Measurements from ENCODE around the gene DPRX.
"Not testable (repeated sequence)": the region's sequence is repeated elsewhere in the genome, so short reads cannot be mapped to it uniquely, and the experiment has no call there.

Gene DPRX

DNA sequence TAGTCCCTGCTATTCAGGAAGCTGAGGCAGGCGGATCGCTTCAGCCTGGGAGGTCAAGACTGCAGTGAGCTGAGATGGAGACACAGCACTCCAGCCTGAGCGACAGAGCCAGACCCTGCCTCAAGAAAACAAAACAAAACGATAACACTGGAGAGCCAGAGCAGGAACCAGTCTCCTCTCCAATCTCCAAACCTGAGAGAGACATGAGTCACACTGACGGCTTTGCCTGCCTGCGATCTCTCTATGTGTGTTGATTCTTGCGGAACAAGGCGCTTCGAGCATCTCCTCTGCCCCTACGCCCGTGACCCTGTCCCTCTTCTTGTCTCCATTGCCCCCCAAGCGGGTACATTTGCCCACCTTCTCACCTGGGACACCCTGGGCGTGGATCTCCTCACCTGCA is 15.6 kb downstream of the DPRX start:
- DNase-seq: no peak

DNA sequence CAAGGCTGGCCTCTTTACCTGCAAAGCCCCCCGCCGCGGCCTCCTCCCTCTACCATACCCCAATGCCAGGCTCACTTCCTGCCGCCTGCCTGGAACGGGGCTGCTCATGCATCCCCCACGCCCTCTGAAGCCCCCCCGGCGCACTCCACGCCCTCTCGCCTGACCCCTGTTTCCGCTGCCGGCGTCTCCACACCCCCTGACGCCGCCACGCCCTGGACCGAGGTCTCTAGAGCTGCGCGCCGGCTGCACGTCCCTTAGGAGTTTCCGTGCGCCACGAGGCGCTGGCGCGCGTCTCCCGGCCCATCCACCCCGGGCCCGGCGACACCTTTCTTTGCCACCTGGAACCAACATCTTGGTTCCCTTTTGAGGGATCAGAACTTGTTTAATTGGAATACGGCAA is 16.0 kb downstream of the DPRX start:
- DNase-seq: no peak

DNA sequence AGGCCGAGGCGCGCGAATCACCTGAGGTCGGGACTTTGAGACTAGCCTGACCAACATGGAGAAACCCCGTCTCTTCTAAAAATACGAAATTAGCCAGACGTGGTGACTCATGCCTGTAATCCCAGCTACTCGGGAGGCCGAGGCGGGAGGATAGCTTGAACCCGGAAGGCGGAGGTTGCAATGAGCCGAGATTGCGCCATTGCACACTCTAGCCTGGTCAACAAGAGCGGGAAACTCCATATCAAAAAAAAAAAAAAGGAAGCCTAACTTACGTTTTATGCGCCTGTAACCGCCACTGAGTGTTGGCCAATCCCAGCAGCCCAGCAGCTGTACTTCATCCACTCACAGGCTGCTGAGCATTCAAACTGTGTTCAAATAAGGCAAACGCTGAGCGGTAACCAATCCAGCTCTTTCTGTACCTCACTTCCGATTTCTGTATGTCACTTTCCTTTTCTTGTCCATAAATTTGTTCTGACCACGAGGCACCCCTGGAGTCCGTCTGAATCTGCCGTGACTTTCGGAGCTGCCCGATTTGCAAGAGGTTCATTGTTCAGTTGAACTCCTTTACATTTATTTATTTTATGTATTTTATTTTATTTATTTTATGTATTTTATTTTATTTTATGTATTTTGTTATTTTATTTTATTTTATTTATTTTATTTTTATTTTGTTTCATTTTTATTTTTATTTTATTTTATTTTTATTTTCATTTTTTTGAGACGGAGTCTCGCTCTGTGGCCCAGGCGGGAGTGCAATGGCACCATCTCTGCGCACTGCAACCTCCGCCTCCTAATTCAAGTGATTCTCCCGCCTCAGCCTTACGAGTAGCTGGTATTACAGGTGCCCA is 18.2 kb downstream of the DPRX start:
- DNase-seq: no peak

DNA sequence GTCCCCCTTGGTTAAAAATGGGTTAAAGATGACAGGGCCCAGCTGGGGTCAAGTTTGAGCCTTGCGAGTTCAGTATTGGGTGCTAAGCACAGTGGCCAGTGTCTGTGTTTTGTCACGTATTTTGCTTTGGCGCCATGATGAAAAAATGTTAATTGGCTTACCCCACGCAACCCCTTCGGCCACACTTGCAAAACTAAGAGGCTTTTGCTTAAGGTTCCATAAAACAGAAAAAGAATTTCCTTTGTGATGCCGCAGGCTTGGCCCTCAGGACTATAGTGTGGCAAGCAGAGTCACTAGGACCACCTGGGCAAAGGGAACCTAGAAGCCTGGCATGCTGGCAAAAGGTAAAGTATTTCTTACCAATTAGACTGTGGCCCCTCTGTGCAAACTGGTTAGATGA is 20.7 kb downstream of the DPRX start:
- DNase-seq: no peak

DNA sequence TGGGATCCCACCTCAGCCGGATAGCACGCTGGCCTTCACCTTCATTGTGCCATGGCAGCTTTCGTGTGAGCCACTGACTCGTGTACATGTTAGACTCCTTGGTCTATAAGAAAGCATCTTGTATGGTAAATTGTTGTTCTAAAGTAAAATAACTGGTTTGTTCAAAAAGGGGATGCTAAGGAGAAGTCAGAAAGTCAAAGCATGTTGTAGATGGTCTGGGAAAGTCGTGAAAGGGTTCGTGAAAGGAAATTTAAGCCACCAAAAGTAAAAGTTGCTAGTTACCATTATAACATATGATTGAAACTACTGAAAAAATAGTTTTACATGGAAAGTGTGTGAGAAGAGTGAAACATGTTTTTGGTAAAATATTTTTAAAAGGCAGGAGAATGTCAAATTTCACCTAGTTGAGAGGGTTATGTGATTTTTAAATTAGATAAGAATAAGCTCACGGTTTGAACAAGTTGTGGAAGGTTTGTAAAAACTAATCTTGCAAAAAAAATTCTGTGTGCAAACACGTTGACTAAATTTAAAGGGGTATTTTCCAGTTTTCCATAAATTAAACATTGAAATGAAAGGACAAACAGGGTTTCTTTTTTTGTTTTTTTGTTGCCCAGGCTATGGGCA is 23.4 kb downstream of the DPRX start:
- DNase-seq: no peak

DNA sequence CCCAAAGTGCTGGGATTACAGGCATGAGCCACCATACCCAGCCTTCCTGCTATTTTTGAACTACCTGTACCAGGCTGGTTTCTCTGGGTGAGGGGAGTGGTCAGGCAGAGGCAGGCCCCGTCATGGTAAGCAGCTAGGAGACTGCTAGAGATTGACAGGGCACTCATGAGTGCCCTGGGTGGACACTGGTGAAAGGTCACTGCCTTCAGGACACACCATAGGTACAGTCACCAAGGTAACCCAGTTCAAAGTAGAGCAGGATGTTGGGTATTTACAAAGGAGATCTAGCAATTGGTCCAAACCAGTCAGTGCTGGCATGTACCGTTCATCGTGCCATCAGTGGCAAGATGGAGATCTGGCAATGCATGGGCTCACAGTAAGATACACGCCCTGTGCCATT is 25.5 kb downstream of the DPRX start:
- DNase-seq: no peak

DNA sequence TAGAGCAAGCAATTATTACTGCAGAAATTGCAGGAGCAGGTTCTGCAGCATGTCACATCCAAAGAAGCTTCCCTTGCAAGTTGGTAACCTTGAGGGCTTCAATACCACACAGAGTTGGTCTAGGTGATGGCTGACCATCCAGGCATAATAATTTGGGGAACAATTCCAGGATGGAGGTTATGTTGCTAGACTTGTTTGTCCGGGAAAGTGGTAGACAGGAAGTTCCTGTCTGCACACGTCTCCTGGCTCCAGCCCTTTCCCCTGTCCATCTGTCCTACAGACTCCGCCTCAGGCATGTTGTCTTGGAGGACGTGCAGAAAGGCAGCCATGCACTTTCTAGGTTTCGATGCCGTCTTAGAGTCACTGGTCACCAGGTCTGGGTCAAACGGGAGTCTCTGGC is 26.0 kb downstream of the DPRX start:
- no peak for DNase-seq

DNA sequence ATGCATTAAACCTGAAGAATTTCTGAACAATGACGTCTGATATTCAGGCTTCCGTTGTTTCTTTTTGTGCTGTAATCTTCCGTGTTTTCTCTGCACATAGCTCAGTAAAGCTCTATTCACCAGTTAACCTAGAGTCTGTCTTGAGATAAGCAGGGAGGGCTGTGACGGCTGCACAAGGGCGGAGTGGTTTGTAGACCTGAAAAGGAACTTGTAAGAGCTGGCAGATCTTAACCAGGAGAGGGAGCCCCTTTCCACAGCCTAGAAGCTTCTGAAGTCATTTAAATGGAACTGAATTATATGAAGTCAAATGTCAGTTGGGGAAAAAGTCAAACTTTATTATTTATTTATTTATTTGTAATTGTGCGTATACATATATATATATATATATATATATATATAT is 27.5 kb downstream of the DPRX start:
- no peak for DNase-seq

DNA sequence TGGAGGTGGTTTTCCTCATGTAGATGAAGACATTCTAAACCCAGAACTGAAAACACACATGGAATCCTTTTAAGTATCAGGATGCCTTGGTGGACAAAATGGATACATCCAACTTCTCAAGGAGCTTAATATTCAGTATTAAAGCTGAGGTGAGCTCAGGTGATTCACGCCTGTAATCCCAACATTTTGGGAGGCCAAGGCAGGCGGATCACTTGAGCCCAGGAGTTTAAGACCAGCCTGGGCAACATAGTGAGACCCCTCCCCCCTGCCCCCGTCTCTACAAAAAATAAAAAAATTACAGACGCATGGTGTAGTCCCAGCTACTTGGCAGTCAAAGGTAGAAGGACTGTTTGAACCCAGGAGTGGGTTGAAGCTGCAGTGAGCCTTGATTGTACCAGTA is 28.8 kb downstream of the DPRX start:
- no peak for DNase-seq

DNA sequence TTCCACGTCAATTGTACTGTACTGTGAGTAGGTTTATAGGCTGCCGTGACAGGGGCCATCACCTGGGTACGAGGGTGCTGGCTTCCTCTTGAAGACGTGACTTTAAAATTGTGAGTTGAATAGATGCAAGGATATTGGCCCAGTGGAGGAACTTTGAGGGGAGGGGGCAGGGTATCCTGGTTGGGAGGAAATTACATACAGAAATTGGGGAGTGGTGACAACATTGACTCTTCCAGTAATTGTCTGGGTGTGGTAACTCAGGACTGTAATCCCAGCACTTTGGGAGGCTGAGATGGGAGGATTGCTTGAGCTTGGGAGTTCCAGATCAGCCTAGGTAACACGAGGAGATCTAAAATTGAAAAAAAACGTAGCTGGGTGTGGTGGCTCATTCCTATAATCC is 30.4 kb downstream of the DPRX start:
- DNase-seq: no peak

DNA sequence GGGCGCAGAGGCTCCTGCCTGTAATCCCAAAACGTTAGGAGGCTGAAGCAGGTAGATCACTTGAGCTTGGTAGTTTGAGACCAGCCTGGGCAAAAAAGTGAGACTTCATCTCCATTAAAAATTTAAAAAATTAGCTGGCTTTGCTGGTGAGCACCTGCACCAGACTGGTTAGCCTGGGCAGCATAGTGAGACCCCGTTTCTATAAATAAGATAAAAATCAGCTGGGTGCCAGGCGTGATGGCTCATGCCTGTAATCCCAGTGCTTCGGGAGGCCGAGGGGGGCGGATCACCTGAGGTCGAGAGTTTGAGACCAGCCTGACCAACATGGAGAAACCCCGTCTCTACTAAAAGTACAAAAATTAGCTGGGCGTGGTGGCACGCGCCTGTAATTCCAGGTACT is 32.4 kb downstream of the DPRX start:
- DNase-seq: no peak

DNA sequence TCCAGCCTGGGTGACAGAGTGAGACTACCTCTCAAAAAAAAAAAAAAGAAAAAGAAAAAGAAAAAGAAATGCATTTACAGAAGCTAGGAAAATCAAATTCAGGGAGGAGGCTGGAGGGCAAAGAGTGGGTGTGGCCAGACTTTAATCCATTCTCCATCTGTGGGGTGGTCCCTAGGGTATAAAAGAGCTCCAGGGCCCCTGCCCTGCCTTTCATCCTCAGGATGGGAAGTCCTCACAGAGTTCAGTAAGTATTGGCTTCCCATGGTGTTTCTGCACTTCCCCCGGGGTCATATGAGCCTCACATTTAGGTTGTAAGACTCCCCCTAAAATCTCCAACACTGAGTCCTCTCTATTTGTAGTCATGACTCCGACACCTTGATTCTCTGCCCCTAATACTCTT is 33.0 kb downstream of the DPRX start:
- DNase-seq: no peak

DNA sequence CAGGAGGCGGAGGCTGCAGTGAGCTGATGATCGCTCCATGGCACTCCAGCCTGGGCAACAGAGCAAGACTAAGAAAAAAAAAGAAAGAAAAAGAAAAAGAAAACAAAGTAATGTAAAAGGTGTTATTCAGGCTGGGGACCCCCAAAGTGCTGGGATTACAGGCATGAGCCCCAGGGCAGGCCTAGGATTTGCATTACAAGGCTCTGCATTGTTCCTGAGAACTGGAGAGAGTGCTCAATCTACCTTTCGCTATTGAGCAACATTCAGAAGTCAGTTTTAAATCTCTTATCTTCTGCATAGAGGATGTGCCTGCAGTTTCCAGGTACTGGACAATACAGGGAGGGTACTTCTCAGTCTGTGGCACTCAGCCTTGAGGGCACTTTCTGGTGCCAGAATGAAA is 34.5 kb downstream of the DPRX start:
- not testable (repeated sequence) for DNase-seq

DNA sequence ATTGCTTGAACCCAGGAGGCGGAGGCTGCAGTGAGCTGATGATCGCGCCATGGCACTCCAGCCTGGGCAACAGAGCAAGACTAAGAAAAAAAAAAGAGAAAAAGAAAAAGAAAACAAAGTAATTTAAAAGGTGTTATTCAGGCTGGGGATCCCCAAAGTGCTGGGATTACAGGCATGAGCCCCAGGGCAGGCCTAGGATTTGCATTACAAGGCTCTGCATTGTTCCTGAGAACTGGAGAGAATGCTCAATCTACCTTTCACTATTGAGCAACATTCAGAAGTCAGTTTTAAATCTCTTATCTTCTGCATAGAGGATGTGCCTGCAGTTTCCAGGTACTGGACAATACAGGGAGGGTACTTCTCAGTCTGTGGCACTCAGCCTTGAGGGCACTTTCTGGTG is 37.0 kb downstream of the DPRX start:
- DNase-seq: not testable (repeated sequence)

DNA sequence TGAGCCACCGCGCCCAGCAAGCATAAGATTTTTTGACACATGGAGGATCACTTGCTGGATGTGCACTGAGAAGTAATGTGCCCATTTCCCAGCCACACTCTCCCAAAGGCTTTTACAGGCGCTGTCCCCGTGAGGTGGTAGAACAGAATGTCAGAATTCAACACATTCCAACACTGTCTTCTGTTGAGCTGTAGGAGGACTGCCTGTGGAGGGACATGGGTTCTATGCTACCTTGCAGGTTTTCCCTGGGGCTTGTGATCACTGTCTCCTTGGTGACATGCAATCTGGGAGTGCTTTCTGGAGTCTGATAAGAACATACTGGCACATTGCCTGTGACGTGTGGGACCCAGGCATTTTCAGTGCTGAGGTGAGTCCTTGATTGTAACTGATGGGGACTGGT is 38.5 kb downstream of the DPRX start:
- no peak for DNase-seq

DNA sequence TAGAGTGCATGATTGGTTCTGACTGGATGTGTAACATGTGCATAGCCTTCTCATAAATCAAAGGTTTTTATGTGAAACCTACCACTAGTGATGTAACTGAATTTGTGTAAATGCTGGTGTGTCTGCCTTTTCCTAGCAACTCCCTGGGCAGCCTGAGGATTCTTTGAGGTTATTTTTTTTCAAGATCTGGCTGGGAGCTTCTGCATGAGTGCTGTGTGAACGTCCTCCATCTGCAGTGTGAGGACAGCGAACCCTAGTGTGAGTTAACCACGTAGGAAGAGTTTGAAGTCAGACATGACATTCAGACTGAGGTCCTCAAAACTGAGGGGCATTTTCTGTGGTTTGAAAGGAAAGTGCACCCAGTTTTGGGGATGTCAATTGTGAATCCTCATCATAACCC is 39.9 kb downstream of the DPRX start:
- DNase-seq: no peak

Measured in NCI-H2081 (cell line).